GM08714 (cell line): Measurements from ENCODE around the gene LDLRAD4.

Experiments
- H3K4me3 ChIP-seq: fragments of 200-500 bp; sonication (Bioruptor generic); 2 replicates; pipeline ENCODE4 v1.5.1; 2014; ENCODE audit warnings: mild to moderate bottlenecking, low read length, inconsistent platforms
- ZNF274 ChIP-seq: IDR thresholded peaks from 2 replicates; pipeline ENCODE4 v1.6.1; 2012; ENCODE audit warnings: mild to moderate bottlenecking, low read depth, low read length

The LDLRAD4 gene

DNA sequence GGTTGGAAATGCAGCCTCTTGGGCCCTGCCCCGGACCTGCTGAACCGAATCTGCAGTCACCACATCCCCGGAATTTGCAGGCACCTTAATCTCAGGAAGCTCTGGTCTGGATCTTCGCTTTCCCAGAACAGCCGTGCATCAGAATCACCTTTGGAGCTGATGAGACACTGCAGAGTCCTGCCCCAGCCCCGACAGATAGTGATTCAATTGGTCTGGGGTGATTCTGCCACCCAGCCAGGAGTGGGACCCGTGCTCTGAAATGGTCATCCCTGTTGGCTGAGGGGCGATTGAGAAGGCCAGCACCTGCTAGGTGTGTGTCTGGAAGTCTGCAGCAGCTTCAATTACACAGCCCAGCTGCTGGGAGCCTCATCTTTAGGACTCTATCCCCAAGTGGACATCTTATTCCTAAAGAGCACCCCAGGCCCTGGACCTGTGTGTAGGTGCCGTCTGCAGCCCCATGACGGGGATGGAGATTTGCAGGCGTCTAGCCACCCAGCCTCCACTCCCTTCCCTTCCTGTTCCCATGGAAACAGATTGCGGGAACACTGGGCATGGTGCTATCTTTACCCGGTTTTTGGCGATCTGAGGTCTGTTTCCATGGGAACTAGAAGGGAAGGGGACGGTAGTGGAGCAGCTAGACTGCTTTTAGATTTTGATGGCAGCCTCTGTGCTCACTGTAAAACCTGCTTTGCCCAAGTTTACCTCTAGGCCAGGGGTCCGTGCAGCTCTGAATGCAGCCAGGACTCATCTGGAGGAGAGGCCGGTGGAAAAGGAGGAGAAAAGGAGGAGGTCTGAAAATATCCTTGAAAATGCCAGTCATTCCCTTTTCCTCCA lies 156.1 kb downstream of the LDLRAD4 start:
- TF ChIP-seq ZNF274 = no peak
- no peak overlapping the region for H3K4me3 ChIP-seq

DNA sequence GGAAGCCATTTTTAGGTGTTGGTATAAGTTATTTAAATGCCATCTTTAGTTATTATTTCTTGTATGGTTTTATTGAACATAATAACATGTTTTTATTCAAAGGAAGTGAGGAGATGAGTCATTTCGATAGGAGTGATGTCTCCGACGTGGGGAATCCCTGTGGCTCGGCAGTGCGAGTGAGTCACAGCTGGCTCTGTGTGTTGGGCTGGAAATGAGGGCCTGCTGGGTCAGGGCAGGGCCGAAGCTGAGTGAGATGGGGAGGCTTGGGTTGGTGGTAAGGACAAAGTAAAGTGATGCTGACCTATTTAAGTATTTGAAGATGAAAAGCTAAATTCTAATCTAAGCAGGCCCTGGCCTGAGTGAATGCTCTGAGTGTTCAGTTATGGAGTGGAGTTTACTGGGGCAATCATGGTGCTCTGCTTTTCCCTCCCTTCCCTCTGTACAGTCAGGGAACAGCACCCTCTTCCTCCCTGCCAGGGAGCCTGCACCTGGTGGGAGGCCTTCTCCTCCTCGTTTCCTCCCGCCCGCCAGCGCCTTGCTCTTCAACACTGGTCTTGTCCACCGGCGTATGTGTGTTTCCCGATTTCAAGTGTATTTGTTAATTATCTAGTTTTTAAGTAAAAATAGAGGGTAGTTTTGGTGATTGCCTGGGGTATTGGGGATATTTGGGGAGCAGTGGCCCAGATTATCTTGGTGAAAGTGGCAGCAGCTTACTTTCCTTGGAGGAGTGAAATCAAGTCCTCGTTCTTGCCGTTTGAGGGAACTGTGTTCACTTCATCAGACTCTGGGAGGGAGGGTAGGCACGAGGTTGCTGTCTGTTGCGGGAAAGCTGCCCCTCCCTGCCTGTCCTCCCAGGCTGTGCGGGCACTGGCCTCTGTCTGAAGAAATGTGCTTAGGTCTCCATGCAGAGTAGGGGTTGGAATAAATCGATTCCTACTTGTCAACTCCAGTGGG lies 157.0 kb downstream of the LDLRAD4 start:
- H3K4me3 ChIP-seq = no peak overlapping the region
- TF ChIP-seq ZNF274 = no peak

DNA sequence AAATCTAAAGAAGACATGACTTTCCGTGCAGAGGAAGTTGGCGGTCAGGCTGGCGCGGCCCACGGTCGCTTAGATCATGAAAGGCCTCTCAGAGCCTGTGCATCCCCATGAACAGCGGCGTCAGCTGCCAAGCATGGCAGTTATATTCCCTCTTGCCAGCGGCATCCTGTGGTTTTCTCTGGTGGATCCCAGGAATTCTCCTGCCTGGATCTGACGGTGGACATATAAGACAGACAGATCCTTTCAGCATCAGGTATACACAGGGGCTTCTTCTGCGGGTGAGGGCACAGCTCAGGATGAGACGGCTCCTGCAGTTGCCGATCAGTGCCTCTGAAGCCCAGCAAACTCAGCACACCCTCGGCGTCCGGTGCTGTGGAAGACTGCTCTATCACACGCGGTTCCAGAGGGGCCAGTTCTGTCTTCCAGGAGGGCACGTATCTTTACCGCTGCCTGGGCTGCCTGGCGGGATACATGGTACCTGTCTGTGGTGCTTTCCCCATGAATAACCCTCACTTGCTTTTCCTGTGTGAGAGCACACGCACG lies 157.8 kb downstream of the LDLRAD4 start:
- no peak for TF ChIP-seq ZNF274
- H3K4me3 ChIP-seq = no peak overlapping the region

DNA sequence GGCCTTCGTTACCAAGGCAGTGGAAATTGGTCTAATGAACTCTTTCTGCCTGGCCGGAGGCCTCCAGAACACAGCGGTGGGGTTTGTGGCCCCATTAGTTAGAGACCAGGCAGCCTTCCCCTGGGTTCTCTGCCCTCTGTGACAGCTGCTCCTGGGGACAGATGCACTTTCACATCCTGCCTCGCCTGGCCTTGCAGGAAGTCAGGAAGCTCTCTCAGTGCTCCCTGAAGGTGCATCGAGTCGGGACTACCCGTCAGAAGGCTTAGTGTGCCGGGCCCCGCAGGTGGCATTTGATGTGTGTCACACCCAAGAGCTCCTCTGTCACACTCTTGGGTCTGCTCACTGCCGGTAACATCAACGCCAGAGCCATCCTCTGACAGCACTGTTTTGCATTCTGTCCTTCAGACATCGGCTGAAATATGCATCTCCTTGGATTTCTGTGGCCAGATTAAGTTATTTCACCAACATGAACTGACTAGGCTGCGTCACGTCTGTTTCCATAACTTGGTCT lies 158.3 kb downstream of the LDLRAD4 start:
- TF ChIP-seq ZNF274 = no peak
- H3K4me3 ChIP-seq = no peak overlapping the region

DNA sequence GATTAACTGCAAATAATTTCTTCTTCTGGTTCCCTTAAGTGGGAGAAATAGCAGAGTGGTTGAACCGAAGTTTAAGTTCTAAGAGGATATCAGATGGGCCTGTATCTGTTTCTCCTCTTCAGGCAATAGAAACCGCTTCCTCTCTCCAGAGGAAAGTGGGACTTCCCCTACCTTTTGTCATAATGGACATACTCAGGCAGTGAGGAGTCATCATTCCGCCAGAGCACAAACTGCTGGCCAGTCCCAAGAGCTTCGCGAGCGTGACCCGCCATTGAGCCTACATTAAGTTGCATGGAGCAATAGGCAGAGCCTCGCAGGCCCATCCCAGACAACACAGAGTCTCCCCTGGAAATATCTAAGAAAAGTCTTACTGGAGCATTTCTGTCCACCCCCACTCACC lies 158.9 kb downstream of the LDLRAD4 start:
- TF ChIP-seq ZNF274 = no peak
- H3K4me3 ChIP-seq = no peak overlapping the region

DNA sequence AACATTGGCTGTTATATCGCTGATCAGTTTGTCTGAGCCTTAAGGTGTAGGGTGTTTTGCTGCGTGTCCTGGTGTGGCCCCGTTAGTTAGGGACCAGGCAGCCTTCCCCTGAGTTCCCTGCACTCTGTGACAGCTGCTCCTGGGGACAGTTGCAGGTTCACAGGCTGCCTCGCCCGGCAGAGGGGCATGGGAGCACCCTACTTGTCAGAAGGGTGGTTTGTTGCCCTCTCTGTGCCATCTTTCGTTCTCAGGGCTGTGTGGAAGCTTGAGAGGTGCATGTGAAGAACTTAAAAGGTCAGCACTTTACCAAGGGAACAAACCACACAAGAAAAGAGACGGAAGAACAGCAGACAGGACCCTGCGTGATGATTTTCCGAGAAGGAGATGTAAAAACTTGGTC lies 159.6 kb downstream of the LDLRAD4 start:
- no peak overlapping the region for H3K4me3 ChIP-seq
- no peak for TF ChIP-seq ZNF274

DNA sequence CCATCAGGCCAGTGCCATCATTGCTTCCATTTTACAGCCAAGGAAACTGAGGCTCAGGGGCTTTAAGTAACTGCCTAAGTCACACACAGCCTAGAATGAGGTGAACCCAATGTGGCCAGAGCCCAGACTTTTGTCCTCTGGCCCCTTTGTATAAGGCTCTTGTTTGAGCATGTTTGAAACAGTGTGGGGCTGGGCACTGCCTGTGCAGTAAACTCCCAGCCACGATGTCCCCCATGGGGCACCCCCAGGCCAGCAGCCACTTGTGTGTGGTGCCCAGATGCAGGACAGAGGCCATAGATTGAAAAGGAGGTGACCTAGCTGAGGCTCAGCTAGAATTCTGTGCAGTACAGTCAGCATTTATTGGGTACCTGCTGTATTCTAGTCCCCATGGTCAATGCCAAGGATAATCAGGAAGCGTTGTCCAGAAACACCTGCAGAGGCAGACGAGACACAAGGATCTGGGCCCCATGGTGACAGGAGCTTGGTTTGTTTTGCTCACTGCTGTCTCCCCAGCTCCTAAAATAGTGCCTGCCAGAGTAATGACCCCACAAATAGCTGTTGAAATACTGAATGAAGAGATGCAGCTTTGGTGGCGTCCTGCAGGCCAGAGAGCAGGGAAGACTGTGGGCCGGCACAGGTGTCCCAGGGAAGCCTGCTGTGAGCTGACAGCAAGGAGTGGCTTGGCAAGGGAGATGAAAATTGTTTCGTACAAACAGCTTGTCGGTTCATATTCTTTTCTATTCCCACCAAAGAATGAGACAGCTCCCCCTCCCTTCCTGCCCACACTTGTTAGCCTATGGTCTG lies 160.7 kb downstream of the LDLRAD4 start:
- no peak overlapping the region for H3K4me3 ChIP-seq
- TF ChIP-seq ZNF274 = no peak

DNA sequence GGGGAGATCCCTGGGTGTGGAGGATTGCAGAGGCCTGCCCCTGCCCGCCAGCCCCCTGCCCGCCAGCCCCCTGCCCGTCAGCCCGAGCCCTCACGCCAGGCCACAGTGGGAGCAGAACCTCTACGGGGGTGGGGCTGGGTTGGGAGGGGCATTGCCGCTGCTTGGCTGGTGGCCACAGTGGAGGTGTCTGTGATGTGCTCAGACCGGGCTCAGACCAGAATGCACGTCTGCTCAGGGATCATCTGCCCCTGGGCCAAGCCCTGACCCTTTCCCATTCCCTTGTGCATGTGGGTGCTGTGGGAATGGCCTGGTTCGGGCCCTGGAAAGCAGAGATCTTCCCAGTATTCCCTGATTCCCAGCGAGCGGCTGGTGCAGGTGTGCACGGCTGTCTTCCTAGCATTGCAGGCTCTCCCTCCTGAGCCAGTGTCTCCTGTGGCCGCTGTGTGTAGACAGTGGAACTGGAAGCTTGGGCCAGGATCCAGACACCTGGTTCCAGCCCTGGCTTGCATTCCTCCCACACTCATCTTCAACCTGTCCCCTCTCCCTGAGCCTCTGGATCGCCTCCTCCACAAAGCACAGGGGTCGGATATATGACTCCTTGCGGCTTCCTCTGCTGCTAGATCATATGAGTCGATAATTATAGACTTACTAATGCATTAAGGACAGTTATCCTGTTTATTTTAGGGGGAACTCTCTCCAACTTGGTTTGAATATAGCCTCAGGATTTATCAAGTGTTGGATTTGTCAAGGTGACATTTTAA lies 161.6 kb downstream of the LDLRAD4 start:
- no peak for TF ChIP-seq ZNF274
- no peak overlapping the region for H3K4me3 ChIP-seq

DNA sequence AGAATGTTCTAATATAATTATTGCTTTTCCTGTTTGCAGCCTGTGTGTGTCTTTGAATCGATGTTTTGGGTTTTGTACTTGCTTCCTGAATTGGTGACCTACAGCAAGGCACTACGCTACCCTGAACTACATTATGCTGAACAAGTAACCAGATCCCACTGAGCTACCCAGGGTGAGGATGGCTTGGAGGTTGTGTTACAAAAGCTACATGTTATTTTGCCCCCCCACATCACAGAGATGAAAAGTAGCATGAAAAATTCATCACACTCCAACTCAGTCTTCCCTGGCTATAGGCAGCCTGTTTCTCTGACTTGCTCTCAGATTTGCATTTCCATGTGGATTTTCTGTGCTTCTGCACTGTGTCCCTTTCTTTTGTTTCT lies 162.1 kb downstream of the LDLRAD4 start:
- no peak overlapping the region for H3K4me3 ChIP-seq
- TF ChIP-seq ZNF274 = no peak

DNA sequence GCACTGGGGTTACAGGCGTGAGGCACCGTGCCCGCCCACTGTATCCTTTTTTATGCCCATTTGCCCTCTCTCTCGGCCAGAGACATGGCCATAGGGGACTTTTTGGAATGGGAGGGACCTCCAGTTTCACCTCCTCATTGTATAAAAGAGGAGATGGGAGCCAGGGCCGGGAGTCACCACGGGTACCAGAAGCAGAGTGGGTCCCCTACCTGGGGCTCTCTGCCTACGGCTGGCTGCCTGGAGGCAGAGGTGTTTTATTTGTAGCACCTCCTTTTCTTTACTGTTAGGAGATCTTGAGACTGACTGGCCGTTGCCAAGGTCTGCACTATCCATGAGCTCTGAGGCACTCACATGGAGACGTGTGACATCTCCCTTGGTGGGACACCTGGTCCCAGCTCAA lies 162.8 kb downstream of the LDLRAD4 start:
- TF ChIP-seq ZNF274 = no peak
- H3K4me3 ChIP-seq = no peak overlapping the region; the same call in 1 of the 2 replicates

DNA sequence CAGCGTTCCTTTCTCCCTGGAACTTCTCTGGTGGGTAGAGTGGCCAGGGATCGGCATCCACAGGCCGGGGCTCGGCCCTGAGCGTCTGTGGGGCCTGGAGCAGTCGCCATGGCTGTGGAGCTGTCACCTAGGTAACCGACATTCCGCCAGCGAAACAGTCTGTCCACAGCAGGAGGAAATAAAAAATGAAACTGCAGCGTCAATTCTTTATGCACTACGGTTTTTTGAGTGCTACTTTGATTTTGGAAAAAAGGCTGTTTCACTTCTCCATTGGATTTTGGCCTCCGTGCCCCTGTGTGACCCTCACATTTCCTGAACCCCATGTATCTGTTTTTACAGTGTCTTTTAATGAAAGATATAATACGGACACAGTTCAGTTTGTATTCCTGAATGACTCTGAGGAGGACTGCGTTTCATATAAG lies 163.4 kb downstream of the LDLRAD4 start:
- no peak for TF ChIP-seq ZNF274
- H3K4me3 ChIP-seq = peak overlapping the region; percentile 6; the same call in 1 of the 2 replicates

DNA sequence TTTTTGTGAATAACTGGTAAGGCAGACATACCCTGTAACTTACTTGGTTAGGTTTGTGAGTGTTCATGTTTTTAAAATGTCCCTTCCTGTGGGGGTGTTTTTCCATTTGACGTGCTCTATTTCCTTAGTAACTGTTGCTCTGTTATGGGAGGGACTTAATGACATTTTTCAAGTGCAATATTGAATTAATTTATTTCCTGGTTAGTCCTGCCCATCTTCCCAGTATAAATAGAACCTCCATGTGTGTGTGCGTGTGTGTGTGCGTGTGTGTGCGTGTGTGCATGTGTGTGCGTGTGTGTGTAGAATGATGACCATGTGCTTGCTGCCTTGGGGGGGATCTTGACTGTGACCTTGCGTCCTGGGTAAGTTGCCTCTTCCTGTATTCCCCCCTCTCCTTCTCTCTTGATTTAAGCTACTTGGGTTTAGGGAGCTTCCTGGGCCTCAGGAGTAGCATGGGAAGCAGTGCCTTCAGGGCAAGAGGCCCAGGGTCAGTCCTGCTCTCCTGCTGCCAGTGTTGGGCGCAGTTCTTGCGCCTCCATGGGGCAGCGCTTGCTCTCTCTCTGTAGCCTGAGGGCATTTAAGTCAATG lies 163.9 kb downstream of the LDLRAD4 start:
- no peak overlapping the region for H3K4me3 ChIP-seq
- no peak for TF ChIP-seq ZNF274
